Glomerular visceral epithelial cell (primary cell): ENCODE results near the gene SERTAD2.

Experiments used
- DNase-seq: peaks from one replicate; pipeline ENCODE4 v3.0.0-alpha.2; 2016; ENCODE audit errors: extremely low spot score

The SERTAD2 gene

GRCh38 chr2:64649013-64649484, 4.7 kb downstream of the SERTAD2 start:
- DNase-seq = no peak

GRCh38 chr2:64646007-64646880, 7.5 kb downstream of the SERTAD2 start:
- peak; percentile 77 for DNase-seq

GRCh38 chr2:64644458-64645382, 9.0 kb downstream of the SERTAD2 start:
- peak; percentile 65 for DNase-seq

- no peak for DNase-seq
Measured at GRCh38 chr2:64643838-64644457, 9.8 kb downstream of the SERTAD2 start.

- DNase-seq = no peak
Measured at GRCh38 chr2:64641599-64641998, 12.1 kb downstream of the SERTAD2 start.

GRCh38 chr2:64640153-64641044, 13.3 kb downstream of the SERTAD2 start:
- no peak for DNase-seq

- no peak for DNase-seq
Measured at GRCh38 chr2:64639691-64640090, 14.0 kb downstream of the SERTAD2 start.

GRCh38 chr2:64638502-64639120, 15.1 kb downstream of the SERTAD2 start:
- DNase-seq = no peak

- DNase-seq = no peak
Measured at GRCh38 chr2:64637931-64638330, 15.8 kb downstream of the SERTAD2 start.

GRCh38 chr2:64637000-64637635, 16.6 kb downstream of the SERTAD2 start:
- DNase-seq = no peak

- DNase-seq = no peak
Measured at GRCh38 chr2:64635976-64636911, 17.5 kb downstream of the SERTAD2 start.

GRCh38 chr2:64634345-64635267, 19.1 kb downstream of the SERTAD2 start:
- no peak for DNase-seq

GRCh38 chr2:64632835-64633819, 20.6 kb downstream of the SERTAD2 start:
- DNase-seq = no peak

- no peak for DNase-seq
Measured at GRCh38 chr2:64631771-64632170, 21.9 kb downstream of the SERTAD2 start.

GRCh38 chr2:64630752-64631151, 23.0 kb downstream of the SERTAD2 start:
- DNase-seq = no peak

- no peak for DNase-seq
Measured at GRCh38 chr2:64629875-64630274, 23.8 kb downstream of the SERTAD2 start.
